Measurements from ENCODE around the gene HELLS.
"Not testable (repeated sequence)": the region's sequence is repeated elsewhere in the genome, so short reads cannot be mapped to it uniquely, and the experiment has no call there.

The HELLS gene

GRCh38 chr10:94627511-94627910 is 81.9 kb downstream of the HELLS start:
- no peak for TF ChIP-seq CTCF (IDR thresholded peaks at IDR 0.05; ENCODE audit: low read depth, low read length, missing control alignments)
- no peak overlapping the region for H3K4me3 ChIP-seq (replicated peaks; ENCODE audit: low read depth, low read length)
- no peak for DNase-seq (ENCODE audit: extremely low read depth, low read depth)

GRCh38 chr10:94630017-94630688 is 84.6 kb downstream of the HELLS start:
- peak; percentile 37 for TF ChIP-seq CTCF (IDR thresholded peaks at IDR 0.05; ENCODE audit: low read depth, low read length, missing control alignments)
- peak; percentile 19 for DNase-seq (ENCODE audit: extremely low read depth, low read depth)
- H3K4me3 ChIP-seq (replicated peaks; ENCODE audit: low read depth, low read length): no peak overlapping the region

GRCh38 chr10:94631077-94631875 is 85.7 kb downstream of the HELLS start:
- no peak for DNase-seq (ENCODE audit: extremely low read depth, low read depth)
- no peak overlapping the region for H3K4me3 ChIP-seq (replicated peaks; ENCODE audit: low read depth, low read length)

GRCh38 chr10:94632954-94633353 is 87.4 kb downstream of the HELLS start:
- no peak overlapping the region for H3K4me3 ChIP-seq (replicated peaks; ENCODE audit: low read depth, low read length)
- DNase-seq (ENCODE audit: extremely low read depth, low read depth): no peak
- no peak for TF ChIP-seq CTCF (IDR thresholded peaks at IDR 0.05; ENCODE audit: low read depth, low read length, missing control alignments)

More at GRCh38 chr10:94631077-94631875, 85.7 kb downstream of the HELLS start:
- TF ChIP-seq CTCF (IDR thresholded peaks at IDR 0.05; ENCODE audit: low read depth, low read length, missing control alignments): no peak

- DNase-seq (ENCODE audit: extremely low read depth, low read depth); H3K4me3 ChIP-seq (replicated peaks; ENCODE audit: low read depth, low read length): not testable (repeated sequence)
Measured at GRCh38 chr10:94638097-94638496, 92.5 kb downstream of the HELLS start.

GRCh38 chr10:94639902-94640301 is 94.3 kb downstream of the HELLS start:
- no peak overlapping the region for H3K4me3 ChIP-seq (replicated peaks; ENCODE audit: low read depth, low read length)
- TF ChIP-seq CTCF (IDR thresholded peaks at IDR 0.05; ENCODE audit: low read depth, low read length, missing control alignments): no peak
- DNase-seq (ENCODE audit: extremely low read depth, low read depth): no peak

GRCh38 chr10:94640562-94640961 is 95.0 kb downstream of the HELLS start:
- DNase-seq (ENCODE audit: extremely low read depth, low read depth): no peak
- no peak for TF ChIP-seq CTCF (IDR thresholded peaks at IDR 0.05; ENCODE audit: low read depth, low read length, missing control alignments)
- H3K4me3 ChIP-seq (replicated peaks; ENCODE audit: low read depth, low read length): no peak overlapping the region

All from HFF-Myc (cell line).